IMR-90 (cell line): Measurements from ENCODE around the gene TNFRSF14. TPM values are rescaled to one million over a fixed set of nuclear protein-coding genes. Genes with fewer than 3 reads are reported as not detected.

Experiments
- ATAC-seq: fragments of 200-7000 bp; cut with Tn5 transposase; 2 replicates; pipeline ENCODE4 v1.9.1; 2020; ENCODE audit warnings: low read depth, mild to moderate bottlenecking, moderate library complexity
- BruUV-seq: library from RNA; stranded (reverse); fragments of 400-500 nt; replicated peaks from 2 replicates; lab custom pipeline; 2021; lab: Mats Ljungman, UMichigan
- CTCF ChIA-PET: fragments of 300-600 bp; formaldehyde crosslinking; extraction: SDS; loops from one replicate; lab custom pipeline; 2021; ENCODE audit warnings: antibody characterized with exemption; lab: Yijun Ruan, JAX
- POLR2A ChIA-PET: fragments of 300-600 bp; sonication (Branson Sonifier 250); formaldehyde crosslinking; loops from one replicate; lab custom pipeline; 2022; ENCODE audit warnings: antibody characterized with exemption; ENCODE audit not compliant: unreplicated experiment; lab: Charles Lee
- DNase-seq: peaks from one replicate; pipeline ENCODE4 v3.0.0; 2013
- H2AFZ ChIP-seq: replicated peaks from 2 replicates; pipeline ENCODE3; 2013; ENCODE audit warnings: low read length, mild to moderate bottlenecking; ENCODE audit not compliant: poor library complexity
- H2AK5ac ChIP-seq: 2 replicates; pipeline ENCODE4 v1.6.1; 2013; ENCODE audit warnings: low read depth, low read length, inconsistent platforms
- H2AK9ac ChIP-seq: replicated peaks from 2 replicates; pipeline ENCODE3; 2013; ENCODE audit warnings: mild to moderate bottlenecking, low read depth, low read length, moderate library complexity; ENCODE audit not compliant: poor library complexity
- H2BK120ac ChIP-seq: 2 replicates; pipeline ENCODE4 v1.6.1; 2013; ENCODE audit warnings: low read depth, low read length, inconsistent platforms
- H2BK15ac ChIP-seq: 3 replicates; pipeline ENCODE4 v1.6.1; 2013; ENCODE audit warnings: low read depth, low read length, inconsistent platforms
- H2BK20ac ChIP-seq: 2 replicates; pipeline ENCODE4 v1.6.1; 2013; ENCODE audit warnings: low read depth, mild to moderate bottlenecking, inconsistent platforms, low read length, moderate library complexity
- H2BK5ac ChIP-seq: 2 replicates; pipeline ENCODE4 v1.6.1; 2013; ENCODE audit warnings: mild to moderate bottlenecking, low read depth, low read length, inconsistent platforms; ENCODE audit not compliant: poor library complexity, severe bottlenecking
- H3K14ac ChIP-seq: replicated peaks from 2 replicates; pipeline ENCODE4 v1.6.1; 2013; ENCODE audit warnings: low read depth, low read length, inconsistent platforms
- H3K18ac ChIP-seq: 2 replicates; pipeline ENCODE4 v1.6.1; 2013; ENCODE audit warnings: low read depth, low read length, control low read depth
- H3K23ac ChIP-seq: 2 replicates; pipeline ENCODE4 v1.6.1; 2013; ENCODE audit warnings: low read depth, low read length, inconsistent platforms
- H3K27ac ChIP-seq: 2 replicates; pipeline ENCODE4 v1.5.1; 2013; ENCODE audit warnings: mild to moderate bottlenecking, control low read depth, low read length; ENCODE audit not compliant: insufficient read depth
- H3K27me3 ChIP-seq: 2 replicates; pipeline ENCODE4 v1.6.1; 2013; ENCODE audit warnings: low read length; ENCODE audit not compliant: control insufficient read depth, insufficient read depth
- H3K36me3 ChIP-seq: 2 replicates; pipeline ENCODE4 v1.6.1; 2013; ENCODE audit warnings: low read length, mixed read lengths; ENCODE audit not compliant: control insufficient read depth, insufficient read depth
- H3K4ac ChIP-seq: 2 replicates; pipeline ENCODE4 v1.6.1; 2013; ENCODE audit warnings: low read depth, low read length, inconsistent platforms
- H3K4me1 ChIP-seq: 2 replicates; pipeline ENCODE4 v1.6.1; 2013; ENCODE audit warnings: low read length, mixed read lengths; ENCODE audit not compliant: control insufficient read depth, insufficient read depth
- H3K4me2 ChIP-seq: 2 replicates; pipeline ENCODE4 v1.6.1; 2013; ENCODE audit warnings: low read depth, mild to moderate bottlenecking, control low read depth, low read length, moderate library complexity
- H3K4me3 ChIP-seq: 2 replicates; pipeline ENCODE4 v1.5.1; 2013; ENCODE audit warnings: low read depth, mild to moderate bottlenecking, control low read depth, low read length, moderate library complexity; ENCODE audit not compliant: insufficient read depth
- H3K56ac ChIP-seq: 2 replicates; pipeline ENCODE4 v1.6.1; 2013; ENCODE audit warnings: low read length, inconsistent platforms; ENCODE audit not compliant: insufficient read depth; ENCODE audit errors: extremely low read depth
- H3K79me1 ChIP-seq, 2 experiments: 2 replicates each; pipeline ENCODE4 v1.6.1; 2013; ENCODE audit warnings: low read length in 2 of 2, inconsistent platforms in 1 of 2, low read depth in 1 of 2
- H3K9ac ChIP-seq: 2 replicates; pipeline ENCODE4 v1.6.1; 2013; ENCODE audit warnings: low read depth, low read length, control low read depth
- H3K9me1 ChIP-seq: 2 replicates; pipeline ENCODE4 v1.6.1; 2013; ENCODE audit warnings: low read length, inconsistent platforms; ENCODE audit not compliant: insufficient read depth
- H3K9me3 ChIP-seq: 2 replicates; pipeline ENCODE4 v1.6.1; 2013; ENCODE audit warnings: low read length; ENCODE audit not compliant: control insufficient read depth, insufficient read depth
- H4K20me1 ChIP-seq: 2 replicates; pipeline ENCODE4 v1.6.1; 2013; ENCODE audit warnings: low read length, inconsistent platforms; ENCODE audit not compliant: insufficient read depth
- H4K5ac ChIP-seq: 2 replicates; pipeline ENCODE4 v1.6.1; 2013; ENCODE audit warnings: mild to moderate bottlenecking, low read depth, low read length, control low read depth
- H4K8ac ChIP-seq, 2 experiments: 2 replicates each; pipeline ENCODE4 v1.6.1; 2013; ENCODE audit warnings: low read depth in 2 of 2, low read length in 2 of 2, control low read depth in 1 of 2, inconsistent platforms in 1 of 2
- H4K91ac ChIP-seq: 2 replicates; pipeline ENCODE4 v1.6.1; 2013; ENCODE audit warnings: low read depth, low read length, inconsistent platforms; ENCODE audit not compliant: insufficient read depth
- CEBPB ChIP-seq: IDR thresholded peaks from 2 replicates; pipeline ENCODE4 v1.6.1; 2012; ENCODE audit warnings: low read depth, low read length, improper control_type of control experiment
- CHD1 ChIP-seq: IDR thresholded peaks from 2 replicates; pipeline ENCODE4 v1.6.1; 2012; ENCODE audit warnings: low read depth, low read length, improper control_type of control experiment
- CTCF ChIP-seq: conservative IDR thresholded peaks from 2 replicates; pipeline ENCODE4 v1.5.1; 2012; ENCODE audit warnings: mild to moderate bottlenecking, low read depth, low read length, improper control_type of control experiment
- ELK1 ChIP-seq: fragments of 150-350 bp; IDR thresholded peaks from 2 replicates; pipeline ENCODE4 v1.6.1; 2016; ENCODE audit warnings: low read depth, mild to moderate bottlenecking, low read length, moderate library complexity, borderline replicate concordance
- FOS ChIP-seq: fragments of 150-350 bp; IDR thresholded peaks from 2 replicates; pipeline ENCODE4 v1.6.1; 2016; ENCODE audit warnings: low read depth, low read length
- MAFK ChIP-seq: IDR thresholded peaks from 2 replicates; pipeline ENCODE4 v1.6.1; 2012; ENCODE audit warnings: low read depth, low read length, improper control_type of control experiment
- MAZ ChIP-seq: IDR thresholded peaks from 2 replicates; pipeline ENCODE4 v1.6.1; 2012; ENCODE audit warnings: low read depth, mild to moderate bottlenecking, low read length, improper control_type of control experiment, moderate library complexity, borderline replicate concordance
- MXI1 ChIP-seq: IDR thresholded peaks from 2 replicates; pipeline ENCODE4 v1.6.1; 2012; ENCODE audit warnings: low read depth, mild to moderate bottlenecking, low read length, moderate library complexity, borderline replicate concordance
- NFE2L2 ChIP-seq: fragments of 150-350 bp; IDR thresholded peaks from 2 replicates; pipeline ENCODE4 v1.6.1; 2016; ENCODE audit warnings: low read depth, mild to moderate bottlenecking, low read length
- POLR2A ChIP-seq: IDR thresholded peaks from 2 replicates; pipeline ENCODE4 v1.6.1; 2012; ENCODE audit warnings: mild to moderate bottlenecking, low read depth, low read length
- RAD21 ChIP-seq: IDR thresholded peaks from 2 replicates; pipeline ENCODE4 v1.6.1; 2012; ENCODE audit warnings: low read length, improper control_type of control experiment
- RCOR1 ChIP-seq: IDR thresholded peaks from 2 replicates; pipeline ENCODE4 v1.6.1; 2012; ENCODE audit warnings: mild to moderate bottlenecking, low read length, improper control_type of control experiment; ENCODE audit not compliant: insufficient replicate concordance
- RFX5 ChIP-seq: IDR thresholded peaks from 2 replicates; pipeline ENCODE4 v1.8.0; 2012; ENCODE audit warnings: low read depth, mild to moderate bottlenecking, low read length, moderate library complexity
- SMC3 ChIP-seq: fragments of 150-350 bp; IDR thresholded peaks from 2 replicates; pipeline ENCODE4 v1.6.1; 2016; ENCODE audit warnings: low read depth, mild to moderate bottlenecking, antibody characterized with exemption, low read length, moderate library complexity
- USF2 ChIP-seq: fragments of 150-350 bp; IDR thresholded peaks from 2 replicates; pipeline ENCODE4 v1.6.1; 2017; ENCODE audit warnings: mild to moderate bottlenecking, antibody characterized with exemption, low read length, low read depth
- WGBS, 2 experiments: methylation state at CpG; one replicate each; pipeline versions ENCODE4 v1.1.5 to v1.1.7; 2013; ENCODE audit warnings: missing lambda C conversion rate in 2 of 2; ENCODE audit not compliant: insufficient read length in 1 of 2; ENCODE audit errors: extremely low coverage in 2 of 2; 5-methylcytosine and 5-hydroxymethylcytosine counted together
- dilution Hi-C: fragments of 300-500 bp; cut with HindIII; formaldehyde crosslinking; loops from one replicate; pipeline ENCODE4 v1.14.3; 2018; ENCODE audit warnings: low sequenced_read_pairs; ENCODE audit not compliant: unreplicated experiment
- in situ Hi-C: fragments of 300-500 bp; cut with MboI; formaldehyde crosslinking; loops from 3 replicates; pipeline ENCODE4 v1.14.3; 2019; ENCODE audit warnings: low sequenced_read_pairs, inconsistent platforms, mixed read lengths
- intact Hi-C: fragments of 100-400 bp; cut with micrococcal nuclease; formaldehyde crosslinking; loops from 2 replicates; pipeline ENCODE4 v1.10.0; 2022
- polyA plus RNA-seq, 3 experiments: library from polyadenylated mRNA; depleted of rRNA; stranded (reverse); fragments of >200 nt; gene quantifications; 2 replicates each; pipeline ENCODE4 v1.2.3, GENCODE V29; 2012; ENCODE audit warnings: low replicate concordance in 1 of 3
- total RNA-seq: library from RNA; depleted of rRNA; stranded (reverse); fragments of >200 nt; gene quantifications from 2 replicates; pipeline ENCODE4 v1.2.3, GENCODE V29; 2012

The TNFRSF14 gene
- total and polyA plus RNA-seq, 2 of the 4 experiments (the other 2 are of a cell fraction): 1.3 to 4.2 TPM

- 72% methylated on average over 8 of the region's 19 CpGs; no CpG with 5 or more reads in 1 of the 2 experiments for WGBS, 2 experiments
- TF ChIP-seq CTCF (no peak), RCOR1 (no peak), POLR2A (no peak), MAZ (no peak), FOS (no peak), ELK1 (no peak), NFE2L2 (no peak), RFX5 (no peak), USF2 (no peak), SMC3 (no peak), MXI1 (no peak), CHD1 (no peak), CEBPB (no peak), RAD21 (no peak), MAFK (no peak)
Measured at GRCh38 chr1:2587860-2588571, 31.8 kb downstream of the TNFRSF14 start.

More at GRCh38 chr1:2587860-2588571, 31.8 kb downstream of the TNFRSF14 start:
- no peak overlapping the region for H3K4ac ChIP-seq
- no peaks in the 10 kb centered on the region for H3K9me3 ChIP-seq
- H2AK9ac ChIP-seq: peak overlapping the region; percentile 82
- H3K4me2 ChIP-seq: no peak overlapping the region; the same call in 1 of the 2 replicates
- intact Hi-C loops: loop anchor here (1.0 to 2.0 kb wide), 3 partner anchors 23 to 725 kb away; no protein-coding TSS in a partner anchor
- no peak overlapping the region for H3K56ac ChIP-seq
- H2BK15ac ChIP-seq: no peak overlapping the region
- H3K27me3 ChIP-seq: no peaks in the 10 kb centered on the region; the same call in 1 of the 2 replicates
- no peak for DNase-seq
- H3K4me1 ChIP-seq: peaks cover 14% of the 10 kb centered on the region
- H3K79me1 ChIP-seq: peaks cover 0 to 26% of the 10 kb centered on the region in 2 experiments; a peak in 2 of 4 replicates
- in situ Hi-C loops: no loop called here
- peaks cover 5% of the 10 kb centered on the region for H3K9me1 ChIP-seq
- no peak overlapping the region for H2BK5ac ChIP-seq
- no peak overlapping the region for H3K9ac ChIP-seq
- H2BK20ac ChIP-seq: no peak overlapping the region
- H4K8ac ChIP-seq: no peak overlapping the region
- dilution Hi-C loops: no loop called here
- no peak overlapping the region for H2AFZ ChIP-seq
- no peak overlapping the region; the same call in 1 of the 2 replicates for H3K4me3 ChIP-seq
- ChIA-PET CTCF (no interaction called here), POLR2A (no interaction called here)
- BruUV-seq: no TSS peak
- H4K91ac ChIP-seq: no peak overlapping the region
- H3K18ac ChIP-seq: no peak overlapping the region
- H2BK120ac ChIP-seq: no peak overlapping the region
- no peak overlapping the region for H3K27ac ChIP-seq
- no peaks in the 10 kb centered on the region; the same call in 1 of the 2 replicates for H4K20me1 ChIP-seq
- peak overlapping the region; percentile 15; the same call in 1 of the 2 replicates for H2AK5ac ChIP-seq
- H3K36me3 ChIP-seq: peaks cover 2% of the 10 kb centered on the region; the same call in 1 of the 2 replicates
- no peak for ATAC-seq
- no peak overlapping the region for H4K5ac ChIP-seq
- H3K14ac ChIP-seq: no peak overlapping the region
- no peak overlapping the region for H3K23ac ChIP-seq
